Testis (tissue), 2 donors: ENCODE measurements around the gene NUBPL.

ENCODE experiments used
- POLR2A ChIP-seq: fragments of 450-650 bp; IDR thresholded peaks from one replicate; pipeline ENCODE4 v1.6.1; 2017; ENCODE audit warnings: antibody characterized with exemption, mild to moderate bottlenecking, moderate library complexity
- TF ChIP-seq, protein P1 (sequence below), 3 experiments: fragments of 450-650 bp in 2 of 3; fragments of 200-600 bp in 1 of 3; sonication (generic) in 1 of 3; IDR thresholded peaks; one replicate each; pipeline ENCODE4 v1.5.1; 2016 to 2019; ENCODE audit warnings: antibody characterized with exemption in 3 of 3, mild to moderate bottlenecking in 2 of 3, moderate library complexity in 1 of 3

DNA sequence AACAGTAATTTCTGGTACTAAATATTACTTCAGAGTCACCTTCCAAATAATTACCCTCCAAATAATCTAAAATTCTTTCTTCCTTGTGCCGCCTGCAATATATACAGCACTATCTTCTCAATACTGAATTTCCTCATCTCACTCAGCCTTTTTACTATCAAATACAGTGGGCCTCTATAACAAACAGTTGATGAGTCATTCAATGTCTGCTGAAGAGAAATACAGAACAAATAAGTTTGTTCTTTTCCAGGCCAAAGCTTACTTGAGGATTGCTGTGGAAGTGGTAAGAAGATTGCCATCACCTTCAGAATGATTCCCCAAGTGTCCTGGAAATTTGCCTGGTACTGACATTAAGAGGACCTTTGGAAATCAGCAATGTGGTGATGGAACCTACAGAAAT is 297.7 kb downstream of the NUBPL start:
- TF ChIP-seq, protein P1, sequence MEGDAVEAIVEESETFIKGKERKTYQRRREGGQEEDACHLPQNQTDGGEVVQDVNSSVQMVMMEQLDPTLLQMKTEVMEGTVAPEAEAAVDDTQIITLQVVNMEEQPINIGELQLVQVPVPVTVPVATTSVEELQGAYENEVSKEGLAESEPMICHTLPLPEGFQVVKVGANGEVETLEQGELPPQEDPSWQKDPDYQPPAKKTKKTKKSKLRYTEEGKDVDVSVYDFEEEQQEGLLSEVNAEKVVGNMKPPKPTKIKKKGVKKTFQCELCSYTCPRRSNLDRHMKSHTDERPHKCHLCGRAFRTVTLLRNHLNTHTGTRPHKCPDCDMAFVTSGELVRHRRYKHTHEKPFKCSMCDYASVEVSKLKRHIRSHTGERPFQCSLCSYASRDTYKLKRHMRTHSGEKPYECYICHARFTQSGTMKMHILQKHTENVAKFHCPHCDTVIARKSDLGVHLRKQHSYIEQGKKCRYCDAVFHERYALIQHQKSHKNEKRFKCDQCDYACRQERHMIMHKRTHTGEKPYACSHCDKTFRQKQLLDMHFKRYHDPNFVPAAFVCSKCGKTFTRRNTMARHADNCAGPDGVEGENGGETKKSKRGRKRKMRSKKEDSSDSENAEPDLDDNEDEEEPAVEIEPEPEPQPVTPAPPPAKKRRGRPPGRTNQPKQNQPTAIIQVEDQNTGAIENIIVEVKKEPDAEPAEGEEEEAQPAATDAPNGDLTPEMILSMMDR (IDR thresholded peaks at IDR 0.05): no peak
- no peak for TF ChIP-seq POLR2A
